Small intestine (tissue), 16 donors: ENCODE measurements around the gene U2SURP. TPM values are rescaled to one million over a fixed set of nuclear protein-coding genes. Genes with fewer than 3 reads are reported as not detected.

ENCODE experiments used
- DNase-seq, 2 donors: peaks; one replicate each; pipeline versions ENCODE4 v3.0.0 to v3.0.0-alpha.2; 2013
- FAIRE-seq: peaks from 2 replicates; lab custom pipeline; 2012; peaks lifted over from hg19 to GRCh38; lab: Jason Lieb, UNC
- H3K27ac ChIP-seq, 3 donors: one replicate each; pipeline ENCODE4 v1.5.1; 2013; ENCODE audit warnings: low read length in 2 of 3, mild to moderate bottlenecking in 2 of 3, control low read depth in 1 of 3, inconsistent platforms in 1 of 3, low read depth in 1 of 3, moderate library complexity in 1 of 3
- H3K27me3 ChIP-seq, 3 donors: one replicate each; pipeline ENCODE4 v1.6.1; 2013; ENCODE audit warnings: low read length in 3 of 3, inconsistent platforms in 1 of 3; ENCODE audit not compliant: control insufficient read depth in 3 of 3, insufficient read depth in 3 of 3
- H3K36me3 ChIP-seq, 3 donors: one replicate each; pipeline ENCODE4 v1.6.1; 2013; ENCODE audit warnings: low read length in 3 of 3, inconsistent platforms in 1 of 3, low read depth in 1 of 3, mild to moderate bottlenecking in 1 of 3, moderate library complexity in 1 of 3; ENCODE audit not compliant: control insufficient read depth in 3 of 3, insufficient read depth in 2 of 3
- H3K4me1 ChIP-seq, 3 donors: one replicate each; pipeline ENCODE4 v1.6.1; 2013; ENCODE audit warnings: low read length in 2 of 3, inconsistent platforms in 1 of 3, low read depth in 1 of 3, mild to moderate bottlenecking in 1 of 3, moderate library complexity in 1 of 3; ENCODE audit not compliant: control insufficient read depth in 3 of 3, insufficient read depth in 2 of 3
- H3K4me3 ChIP-seq, 3 donors: one replicate each; pipeline ENCODE4 v1.5.1; 2013; ENCODE audit warnings: low read length in 3 of 3, control low read depth in 1 of 3, inconsistent platforms in 1 of 3, low read depth in 1 of 3, mild to moderate bottlenecking in 1 of 3, moderate library complexity in 1 of 3
- H3K9me3 ChIP-seq, 2 donors: one replicate each; pipeline ENCODE4 v1.6.1; 2013; ENCODE audit warnings: low read depth in 1 of 2, low read length in 1 of 2; ENCODE audit not compliant: control insufficient read depth in 2 of 2, insufficient read depth in 1 of 2
- WGBS, 3 donors: extraction: QIAGEN DNeasy Blood & Tissue Kit; methylation state at CpG; one replicate each; pipeline ENCODE4 v1.1.7; 2013; 5-methylcytosine and 5-hydroxymethylcytosine counted together
- long read RNA-seq, 10 donors: transcript quantifications; one replicate each; lab custom pipeline, GENCODE V29; 2026
- polyA plus RNA-seq, 4 donors: library from polyadenylated mRNA; stranded (reverse) in 3 of 4; unstranded in 1 of 4; fragments of 200-250 nt in 3 of 4; fragments of 120-200 nt in 1 of 4; gene quantifications; one replicate each; pipeline versions ENCODE4 v1.2.1 to v1.2.3, GENCODE V29; 2013
- donor health status: healthy with polysubstance abuse.
- donor health status: control.
- donor health status: control.
- donor health status: Bipolar disorder and iron deficiency.
- donor health status: healthy.

Gene U2SURP
- polyA plus RNA-seq: 10 to 100 TPM; 20.0 to 92.0 (median 29.2) TPM
- long read RNA-seq, donor 1: 0 reads
- long read RNA-seq, donor 2, transcript U2SURP-215 (6 exons, 588 nt): major isoform, 6 of 7 reads
- long read RNA-seq, donor 2, partial matches to known transcripts: 0 of 7 reads
- long read RNA-seq, donor 2, other reads (novel, unspliced or antisense): 0 of 7 reads
- long read RNA-seq, donor 3, transcript U2SURP-215 (6 exons, 588 nt): major isoform, 8 of 25 reads
- long read RNA-seq, donor 3, partial matches to known transcripts: 13 of 25 reads
- long read RNA-seq, donor 3, other reads (novel, unspliced or antisense): 0 of 25 reads
- long read RNA-seq, donor 4, partial matches to known transcripts: 0 of 1 reads
- long read RNA-seq, donor 4, other reads (novel, unspliced or antisense): 0 of 1 reads
- long read RNA-seq, donor 5, partial matches to known transcripts: 0 of 3 reads
- long read RNA-seq, donor 5, other reads (novel, unspliced or antisense): 0 of 3 reads
- long read RNA-seq, donor 6, transcript U2SURP-215 (6 exons, 588 nt): major isoform, 9 of 11 reads
- long read RNA-seq, donor 6, partial matches to known transcripts: 0 of 11 reads
- long read RNA-seq, donor 6, other reads (novel, unspliced or antisense): 0 of 11 reads
- long read RNA-seq, donor 7: 0 reads
- long read RNA-seq, donor 8, partial matches to known transcripts: 0 of 2 reads
- long read RNA-seq, donor 8, other reads (novel, unspliced or antisense): 0 of 2 reads
- long read RNA-seq, donor 9, partial matches to known transcripts: 0 of 5 reads
- long read RNA-seq, donor 9, other reads (novel, unspliced or antisense): 0 of 5 reads
- long read RNA-seq, donor 10, transcript U2SURP-215 (6 exons, 588 nt): major isoform, 27 of 36 reads
- long read RNA-seq, donor 10, partial matches to known transcripts: 6 of 36 reads
- long read RNA-seq, donor 10, other reads (novel, unspliced or antisense): 0 of 36 reads

GRCh38 chr3:143001369-143002082, at the start of gene U2SURP:
TSS of gene U2SURP (plus strand) at chr3:143001570. CDS start at chr3:143001629, 59 bp downstream.
- Histone ChIP-seq H3K4me1 (peaks cover 0 to 10% (median 7%) of the 10 kb centered on the region in 3 donors), H3K27ac (peak within 1 kb of the TSS; percentile 89 to 94 (median 91)), H3K9me3 (no peaks in the 10 kb centered on the region), H3K36me3 (no peaks in the 10 kb centered on the region), H3K27me3 (no peaks in the 10 kb centered on the region), H3K4me3 (peak within 1 kb of the TSS; percentile 72 to 96 (median 73))
- FAIRE-seq (no peak), DNase-seq (peak; percentile 98)
- WGBS, 3 donors: 0% methylated on average over 55 of the region's 55 CpGs

GRCh38 chr3:142951794-142952193, 49.6 kb upstream of the U2SURP start:
- Histone ChIP-seq H3K27ac (no peak overlapping the region), H3K27me3 (peaks cover 5 to 40% (median 9%) of the 10 kb centered on the region in 3 donors), H3K4me3 (no peak overlapping the region), H3K9me3 (no peaks in the 10 kb centered on the region), H3K4me1 (no peaks in the 10 kb centered on the region), H3K36me3 (no peaks in the 10 kb centered on the region)
- DNase-seq (no peak), FAIRE-seq (no peak)
- 95 to 98% (median 95%) methylated on average over 2 of the region's 2 CpGs for WGBS, 3 donors

GRCh38 chr3:142952272-142953193, 48.8 kb upstream of the U2SURP start:
- whole genome bisulfite sequencing, 3 donors: 59 to 74% (median 64%) methylated on average over 8 of the region's 8 CpGs
- Histone ChIP-seq H3K27me3 (peaks cover under 1 to 37% (median 5%) of the 10 kb centered on the region in 3 donors), H3K27ac (no peak overlapping the region), H3K4me3 (no peak overlapping the region), H3K36me3 (no peaks in the 10 kb centered on the region), H3K9me3 (no peaks in the 10 kb centered on the region), H3K4me1 (no peaks in the 10 kb centered on the region)
- no peak for DNase-seq
- FAIRE-seq: no peak

- Histone ChIP-seq H3K36me3 (no peaks in the 10 kb centered on the region), H3K9me3 (no peaks in the 10 kb centered on the region), H3K27me3 (peaks cover 0 to 32% (median 2%) of the 10 kb centered on the region in 3 donors), H3K4me3 (no peak overlapping the region), H3K27ac (no peak overlapping the region), H3K4me1 (no peaks in the 10 kb centered on the region)
- DNase-seq (no peak), FAIRE-seq (no peak)
- WGBS, 3 donors: 78 to 81% (median 79%) methylated on average over 3 of the region's 3 CpGs
These were observed 47.9 kb upstream of the U2SURP start for GRCh38 chr3:142953443-142953842.

- FAIRE-seq: no peak
- 44 to 64% (median 46%) methylated on average over 6 of the region's 6 CpGs for WGBS, 3 donors
These were observed 42.7 kb upstream of the U2SURP start for GRCh38 chr3:142958707-142959106.

GRCh38 chr3:142960322-142960850, 41.0 kb upstream of the U2SURP start:
- 84 to 91% (median 89%) methylated on average over 1 of the region's 1 CpG for WGBS, 3 donors
- Histone ChIP-seq H3K27me3 (peaks cover 18 to 56% (median 19%) of the 10 kb centered on the region in 3 donors), H3K9me3 (peaks cover 0 to 10% of the 10 kb centered on the region in 2 donors), H3K4me3 (no peak overlapping the region), H3K4me1 (peaks cover 0 to 3% (median 0%) of the 10 kb centered on the region in 3 donors), H3K27ac (no peak overlapping the region), H3K36me3 (no peaks in the 10 kb centered on the region)
- DNase-seq (no peak), FAIRE-seq (no peak)

More at GRCh38 chr3:142958707-142959106, 42.7 kb upstream of the U2SURP start:
- no peak for DNase-seq
- H3K36me3 ChIP-seq: no peaks in the 10 kb centered on the region
- no peaks in the 10 kb centered on the region for H3K4me1 ChIP-seq
- peaks cover 15 to 50% (median 16%) of the 10 kb centered on the region in 3 donors for H3K27me3 ChIP-seq
- H3K9me3 ChIP-seq: peaks cover 0 to 10% of the 10 kb centered on the region in 2 donors
- H3K4me3 ChIP-seq: no peak overlapping the region
- H3K27ac ChIP-seq: no peak overlapping the region

- DNase-seq: no peak
- Histone ChIP-seq H3K4me1 (peaks cover 0 to 3% (median 0%) of the 10 kb centered on the region in 3 donors), H3K9me3 (peaks cover 0 to 10% of the 10 kb centered on the region in 2 donors), H3K36me3 (no peaks in the 10 kb centered on the region), H3K4me3 (no peak overlapping the region), H3K27ac (no peak overlapping the region), H3K27me3 (peaks cover 18 to 63% (median 23%) of the 10 kb centered on the region in 3 donors)
- FAIRE-seq: no peak
- WGBS, 3 donors: 54 to 80% (median 75%) methylated on average over 2 of the region's 2 CpGs
These were observed 39.8 kb upstream of the U2SURP start for GRCh38 chr3:142961539-142961938.
